K562 (cell line): ENCODE measurements around the gene ARHGEF4.

ENCODE experiments used
- CHD1 ChIP-seq: fragments of 200-600 bp; sonication (generic); IDR thresholded peaks from one replicate; pipeline ENCODE4 v1.6.1; 2012; ENCODE audit warnings: mild to moderate bottlenecking, moderate library complexity, low read length, inconsistent platforms
- TF ChIP-seq, protein P1 (sequence below): fragments of 250-450 bp; sonication (Bioruptor Pico); IDR thresholded peaks from 2 replicates; pipeline ENCODE4 v1.8.0; 2021; ENCODE audit warnings: moderate library complexity, mild to moderate bottlenecking, inconsistent platforms

DNA sequence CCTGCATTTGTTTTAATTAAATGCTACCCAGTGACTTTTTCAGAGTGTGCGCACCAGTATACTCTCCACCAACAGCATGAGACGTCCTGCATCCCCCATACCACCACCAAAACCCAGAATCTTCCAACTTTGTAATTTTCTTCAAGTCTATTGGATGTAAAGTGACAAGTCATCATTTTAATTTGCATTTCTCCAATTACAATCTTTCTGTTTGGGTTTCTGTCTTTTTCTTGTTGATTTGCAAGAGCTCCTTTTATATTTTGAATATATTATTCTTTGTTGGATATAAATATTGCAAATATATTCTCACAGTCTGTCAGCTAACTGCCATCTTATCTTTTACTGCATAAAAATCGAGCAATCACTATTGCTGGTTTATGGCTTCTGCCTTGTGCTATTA lies 160.0 kb downstream of the ARHGEF4 start:
- no peak for TF ChIP-seq CHD1
- TF ChIP-seq, protein P1, sequence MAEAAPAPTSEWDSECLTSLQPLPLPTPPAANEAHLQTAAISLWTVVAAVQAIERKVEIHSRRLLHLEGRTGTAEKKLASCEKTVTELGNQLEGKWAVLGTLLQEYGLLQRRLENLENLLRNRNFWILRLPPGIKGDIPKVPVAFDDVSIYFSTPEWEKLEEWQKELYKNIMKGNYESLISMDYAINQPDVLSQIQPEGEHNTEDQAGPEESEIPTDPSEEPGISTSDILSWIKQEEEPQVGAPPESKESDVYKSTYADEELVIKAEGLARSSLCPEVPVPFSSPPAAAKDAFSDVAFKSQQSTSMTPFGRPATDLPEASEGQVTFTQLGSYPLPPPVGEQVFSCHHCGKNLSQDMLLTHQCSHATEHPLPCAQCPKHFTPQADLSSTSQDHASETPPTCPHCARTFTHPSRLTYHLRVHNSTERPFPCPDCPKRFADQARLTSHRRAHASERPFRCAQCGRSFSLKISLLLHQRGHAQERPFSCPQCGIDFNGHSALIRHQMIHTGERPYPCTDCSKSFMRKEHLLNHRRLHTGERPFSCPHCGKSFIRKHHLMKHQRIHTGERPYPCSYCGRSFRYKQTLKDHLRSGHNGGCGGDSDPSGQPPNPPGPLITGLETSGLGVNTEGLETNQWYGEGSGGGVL (CRISPR knock-in tag): no peak
